Activated naive CD4-positive, alpha-beta T cell treated with anti-CD3 and anti-CD28 coated beads, Interleukin-2, amount 10 ng/mL, durations not matched to agents 7 days and 5 days (primary cell): ENCODE measurements around the gene TIMM23B.
A peak's percentile ranks its signal among the peaks of the same experiment; 100 is the strongest.
"Not testable (repeated sequence)": the region's sequence is repeated elsewhere in the genome, so short reads cannot be mapped to it uniquely, and the experiment has no call there.

Source experiments
- CTCF ChIA-PET: fragments of 350-600 bp; sonication (Branson Sonifier 250); formaldehyde crosslinking; loops from one replicate; lab custom pipeline; 2021; ENCODE audit warnings: antibody characterized with exemption; lab: Charles Lee
- DNase-seq: peaks from one replicate; pipeline ENCODE4 v3.0.0-alpha.2; 2020
- H3K27ac Mint-ChIP-seq: one replicate; pipeline ENCODE4 v1.8.0; 2021; ENCODE audit warnings: mild to moderate bottlenecking, moderate library complexity, mixed read lengths
- H3K27me3 Mint-ChIP-seq: one replicate; pipeline ENCODE4 v1.8.0; 2021; ENCODE audit warnings: mild to moderate bottlenecking, mixed read lengths
- H3K36me3 Mint-ChIP-seq: one replicate; pipeline ENCODE4 v1.8.0; 2021; ENCODE audit warnings: mixed read lengths
- H3K4me1 Mint-ChIP-seq: one replicate; pipeline ENCODE4 v1.8.0; 2021; ENCODE audit warnings: mixed read lengths
- H3K4me3 Mint-ChIP-seq: one replicate; pipeline ENCODE4 v1.8.0; 2021; ENCODE audit warnings: mild to moderate bottlenecking, moderate library complexity, mixed read lengths
- H3K9me3 Mint-ChIP-seq: one replicate; pipeline ENCODE4 v1.8.0; 2021; ENCODE audit warnings: mixed read lengths

The TIMM23B gene

GRCh38 chr10:49941447-49942338 lies at the start of gene TIMM23B, which contains the start of gene PARG:
Gene TIMM23B (plus strand): TSS chr10:49942053. CDS start chr10:49942195, 142 bp downstream.
Gene PARG (minus strand): TSS chr10:49942027. CDS start chr10:49941725, 302 bp downstream.
- H3K9me3 Mint-ChIP-seq, H3K27me3 Mint-ChIP-seq, H3K36me3 Mint-ChIP-seq, CTCF ChIA-PET: not testable (repeated sequence)
- Mint-ChIP-seq H3K4me1 (peaks cover 39% of the 10 kb centered on the region), H3K4me3 (peak within 1 kb of the TSS; percentile 99), H3K27ac (peak within 1 kb of the TSS; percentile 94)
- DNase-seq, result peak; percentile 85

- H3K9me3 Mint-ChIP-seq, H3K27me3 Mint-ChIP-seq, DNase-seq, H3K4me3 Mint-ChIP-seq, CTCF ChIA-PET, H3K27ac Mint-ChIP-seq, H3K4me1 Mint-ChIP-seq: not testable (repeated sequence)
- peaks cover 15% of the 10 kb centered on the region for H3K36me3 Mint-ChIP-seq
Observed at GRCh38 chr10:49899999-49900398, 41.9 kb upstream of the TIMM23B start.

- DNase-seq, H3K27me3 Mint-ChIP-seq, H3K4me1 Mint-ChIP-seq, H3K4me3 Mint-ChIP-seq, H3K9me3 Mint-ChIP-seq, H3K27ac Mint-ChIP-seq, CTCF ChIA-PET: not testable (repeated sequence)
- peaks cover 15% of the 10 kb centered on the region for H3K36me3 Mint-ChIP-seq
Observed at GRCh38 chr10:49900406-49900805, 41.4 kb upstream of the TIMM23B start.

- H3K4me1 Mint-ChIP-seq, H3K9me3 Mint-ChIP-seq, H3K27ac Mint-ChIP-seq, H3K36me3 Mint-ChIP-seq, H3K27me3 Mint-ChIP-seq, DNase-seq, H3K4me3 Mint-ChIP-seq, CTCF ChIA-PET: not testable (repeated sequence)
Observed at GRCh38 chr10:49903829-49904228, 38.0 kb upstream of the TIMM23B start.

GRCh38 chr10:49908290-49909080 lies 33.4 kb upstream of the TIMM23B start:
- CTCF ChIA-PET, DNase-seq: not testable (repeated sequence)

GRCh38 chr10:49910295-49910694 lies 31.6 kb upstream of the TIMM23B start:
- H3K36me3 Mint-ChIP-seq, CTCF ChIA-PET, H3K4me3 Mint-ChIP-seq, H3K9me3 Mint-ChIP-seq, H3K4me1 Mint-ChIP-seq, DNase-seq, H3K27me3 Mint-ChIP-seq, H3K27ac Mint-ChIP-seq: not testable (repeated sequence)

More at GRCh38 chr10:49908290-49909080, 33.4 kb upstream of the TIMM23B start:
- peak overlapping the region; percentile 14 for H3K27ac Mint-ChIP-seq
- not testable (repeated sequence) for H3K27me3 Mint-ChIP-seq, H3K36me3 Mint-ChIP-seq, H3K4me1 Mint-ChIP-seq, H3K4me3 Mint-ChIP-seq, H3K9me3 Mint-ChIP-seq

- CTCF ChIA-PET, H3K36me3 Mint-ChIP-seq, H3K27me3 Mint-ChIP-seq, H3K9me3 Mint-ChIP-seq, DNase-seq, H3K4me3 Mint-ChIP-seq, H3K27ac Mint-ChIP-seq, H3K4me1 Mint-ChIP-seq: not testable (repeated sequence)
Observed at GRCh38 chr10:49916451-49916850, 25.4 kb upstream of the TIMM23B start.

- CTCF ChIA-PET, H3K36me3 Mint-ChIP-seq, H3K27ac Mint-ChIP-seq, H3K27me3 Mint-ChIP-seq, H3K4me1 Mint-ChIP-seq, H3K9me3 Mint-ChIP-seq, H3K4me3 Mint-ChIP-seq, DNase-seq: not testable (repeated sequence)
Observed at GRCh38 chr10:49917927-49918326, 23.9 kb upstream of the TIMM23B start.

GRCh38 chr10:49922041-49922440 lies 19.8 kb upstream of the TIMM23B start:
- H3K36me3 Mint-ChIP-seq, DNase-seq, H3K4me1 Mint-ChIP-seq, H3K27ac Mint-ChIP-seq, H3K27me3 Mint-ChIP-seq, CTCF ChIA-PET, H3K4me3 Mint-ChIP-seq, H3K9me3 Mint-ChIP-seq: not testable (repeated sequence)

- H3K4me3 Mint-ChIP-seq, H3K36me3 Mint-ChIP-seq, H3K27me3 Mint-ChIP-seq, DNase-seq, H3K4me1 Mint-ChIP-seq, H3K9me3 Mint-ChIP-seq, CTCF ChIA-PET, H3K27ac Mint-ChIP-seq: not testable (repeated sequence)
Observed at GRCh38 chr10:49923572-49923971, 18.3 kb upstream of the TIMM23B start.

- H3K9me3 Mint-ChIP-seq, H3K4me3 Mint-ChIP-seq, H3K27me3 Mint-ChIP-seq, H3K4me1 Mint-ChIP-seq, CTCF ChIA-PET, H3K27ac Mint-ChIP-seq, DNase-seq: not testable (repeated sequence)
- H3K36me3 Mint-ChIP-seq, result peaks cover 11% of the 10 kb centered on the region
Observed at GRCh38 chr10:49931276-49931675, 10.6 kb upstream of the TIMM23B start.

- H3K27ac Mint-ChIP-seq, result not testable (repeated sequence)
Observed at GRCh38 chr10:49931959-49932728, 9.7 kb upstream of the TIMM23B start.

GRCh38 chr10:49942339-49942705 lies 469 bp downstream of the TIMM23B start:
- peaks cover 39% of the 10 kb centered on the region for H3K4me1 Mint-ChIP-seq
- DNase-seq, H3K9me3 Mint-ChIP-seq, H3K27me3 Mint-ChIP-seq, CTCF ChIA-PET: not testable (repeated sequence)
- H3K27ac Mint-ChIP-seq, result peak overlapping the region; percentile 94
- H3K36me3 Mint-ChIP-seq, result peaks cover 10% of the 10 kb centered on the region
- H3K4me3 Mint-ChIP-seq, result peak overlapping the region; percentile 99

More at GRCh38 chr10:49931959-49932728, 9.7 kb upstream of the TIMM23B start:
- DNase-seq, CTCF ChIA-PET, H3K9me3 Mint-ChIP-seq, H3K4me1 Mint-ChIP-seq, H3K36me3 Mint-ChIP-seq, H3K27me3 Mint-ChIP-seq, H3K4me3 Mint-ChIP-seq: not testable (repeated sequence)

GRCh38 chr10:49943607-49944006 lies 1.8 kb downstream of the TIMM23B start:
- CTCF ChIA-PET, H3K27ac Mint-ChIP-seq: not testable (repeated sequence)

More at GRCh38 chr10:49943607-49944006, 1.8 kb downstream of the TIMM23B start:
- H3K9me3 Mint-ChIP-seq, H3K4me3 Mint-ChIP-seq, DNase-seq, H3K27me3 Mint-ChIP-seq: not testable (repeated sequence)
- Mint-ChIP-seq H3K4me1 (peaks cover 36% of the 10 kb centered on the region), H3K36me3 (peaks cover 12% of the 10 kb centered on the region)
